H1 (cell line): ENCODE data around the gene TOGARAM1.

Experiments
- CBX5 ChIP-seq: fragments of 300-800, 300-1000 bp; sonication (generic); IDR thresholded peaks from 2 replicates; pipeline ENCODE4 v1.7.1; 2016; ENCODE audit warnings: antibody characterized with exemption, low read length, low read depth
- EP300 ChIP-seq, 2 experiments: IDR thresholded peaks; 1 replicate in 1 of 2; 2 replicates in 1 of 2; pipeline ENCODE4 v1.6.1; 2011 to 2012; ENCODE audit warnings: low read depth in 2 of 2, low read length in 2 of 2, mild to moderate bottlenecking in 2 of 2, borderline replicate concordance in 1 of 2, inconsistent platforms in 1 of 2, moderate library complexity in 1 of 2
- EZH2 ChIP-seq: fragments of 200-600 bp; sonication (generic); IDR thresholded peaks from 2 replicates; pipeline ENCODE4 v1.7.1; 2012; ENCODE audit warnings: low read depth, mild to moderate bottlenecking, moderate library complexity, low read length, inconsistent platforms; ENCODE audit not compliant: severe bottlenecking
- POLR2AphosphoS5 ChIP-seq: IDR thresholded peaks from 2 replicates; pipeline ENCODE4 v1.6.1; 2011; ENCODE audit warnings: low read depth, low read length
- RAD21 ChIP-seq, 2 experiments: IDR thresholded peaks in 1 of 2; conservative IDR thresholded peaks in 1 of 2; 2 replicates each; pipeline ENCODE4 v1.6.1; 2011; ENCODE audit warnings: low read depth in 2 of 2, low read length in 2 of 2, improper control_type of control experiment in 1 of 2, inconsistent platforms in 1 of 2, mild to moderate bottlenecking in 1 of 2, moderate library complexity in 1 of 2
- YY1 ChIP-seq: IDR thresholded peaks from 2 replicates; pipeline ENCODE4 v1.6.1; 2011; ENCODE audit warnings: low read depth, mild to moderate bottlenecking, low read length
- TF ChIP-seq, protein P1 (sequence below): IDR thresholded peaks from 2 replicates; pipeline ENCODE4 v1.6.1; 2011; ENCODE audit warnings: low read depth, mild to moderate bottlenecking, low read length; ENCODE audit not compliant: insufficient read depth
- TF ChIP-seq, protein P2 (sequence below), 3 experiments: IDR thresholded peaks; 1 replicate in 2 of 3; 2 replicates in 1 of 3; pipeline versions ENCODE4 v1.5.1 to v1.6.1; 2011; ENCODE audit warnings: low read length in 3 of 3, mild to moderate bottlenecking in 3 of 3, inconsistent platforms in 2 of 3, low read depth in 1 of 3, moderate library complexity in 1 of 3; ENCODE audit not compliant: insufficient read depth in 1 of 3; ENCODE audit errors: control extremely low read depth in 1 of 3

DNA sequence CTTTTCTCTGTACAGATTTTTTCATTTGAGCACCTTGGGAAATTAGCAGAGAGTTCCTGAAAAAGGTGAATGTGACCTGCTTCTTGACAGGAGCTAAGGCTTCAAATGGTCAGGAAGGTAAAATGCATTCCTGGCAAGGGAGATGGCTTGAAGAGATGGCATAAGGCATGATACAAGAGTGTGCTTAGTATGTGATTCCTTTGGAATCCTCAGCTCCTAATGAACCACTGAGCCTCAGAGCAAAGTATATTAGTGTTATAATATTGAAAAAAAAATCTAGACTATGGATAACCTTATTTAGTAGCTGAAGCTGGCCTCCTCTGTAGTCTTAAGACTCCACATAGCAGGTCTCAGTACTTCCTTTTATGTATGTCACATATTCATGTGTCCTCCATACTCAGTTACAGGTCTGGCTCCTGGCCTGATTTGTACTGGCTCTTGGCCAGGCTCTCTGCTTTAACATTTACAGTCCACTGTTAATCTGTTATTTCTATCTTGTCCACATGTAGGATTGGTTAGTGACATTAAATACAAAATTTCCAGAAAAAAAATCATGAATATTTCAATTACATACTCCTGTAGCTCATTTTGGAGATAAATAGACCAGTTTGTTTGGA is 17.9 kb downstream of the TOGARAM1 start:
- TF ChIP-seq, protein P1, sequence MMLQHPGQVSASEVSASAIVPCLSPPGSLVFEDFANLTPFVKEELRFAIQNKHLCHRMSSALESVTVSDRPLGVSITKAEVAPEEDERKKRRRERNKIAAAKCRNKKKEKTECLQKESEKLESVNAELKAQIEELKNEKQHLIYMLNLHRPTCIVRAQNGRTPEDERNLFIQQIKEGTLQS, result no peak
- no peak for TF ChIP-seq RAD21 (IDR thresholded peaks at IDR 0.05 in 1 of 2, conservative IDR thresholded peaks at IDR 0.05 in 1 of 2; ENCODE audit: low read depth in 2 of 2, low read length in 2 of 2)
- no peak for TF ChIP-seq EZH2
- TF ChIP-seq EP300 (IDR thresholded peaks at IDR 0.05; ENCODE audit: borderline replicate concordance in 1 of 2, low read depth in 2 of 2, low read length in 2 of 2), result no peak
- no peak for TF ChIP-seq POLR2AphosphoS5
- TF ChIP-seq CBX5, result no peak
- no peak for TF ChIP-seq YY1
- TF ChIP-seq, protein P2, sequence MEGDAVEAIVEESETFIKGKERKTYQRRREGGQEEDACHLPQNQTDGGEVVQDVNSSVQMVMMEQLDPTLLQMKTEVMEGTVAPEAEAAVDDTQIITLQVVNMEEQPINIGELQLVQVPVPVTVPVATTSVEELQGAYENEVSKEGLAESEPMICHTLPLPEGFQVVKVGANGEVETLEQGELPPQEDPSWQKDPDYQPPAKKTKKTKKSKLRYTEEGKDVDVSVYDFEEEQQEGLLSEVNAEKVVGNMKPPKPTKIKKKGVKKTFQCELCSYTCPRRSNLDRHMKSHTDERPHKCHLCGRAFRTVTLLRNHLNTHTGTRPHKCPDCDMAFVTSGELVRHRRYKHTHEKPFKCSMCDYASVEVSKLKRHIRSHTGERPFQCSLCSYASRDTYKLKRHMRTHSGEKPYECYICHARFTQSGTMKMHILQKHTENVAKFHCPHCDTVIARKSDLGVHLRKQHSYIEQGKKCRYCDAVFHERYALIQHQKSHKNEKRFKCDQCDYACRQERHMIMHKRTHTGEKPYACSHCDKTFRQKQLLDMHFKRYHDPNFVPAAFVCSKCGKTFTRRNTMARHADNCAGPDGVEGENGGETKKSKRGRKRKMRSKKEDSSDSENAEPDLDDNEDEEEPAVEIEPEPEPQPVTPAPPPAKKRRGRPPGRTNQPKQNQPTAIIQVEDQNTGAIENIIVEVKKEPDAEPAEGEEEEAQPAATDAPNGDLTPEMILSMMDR (IDR thresholded peaks at IDR 0.05; ENCODE audit: control extremely low read depth in 1 of 3, insufficient read depth in 1 of 3, low read depth in 1 of 3, low read length in 3 of 3), result no peak
